H1 (cell line): ENCODE results near the gene THBS1. TPM values are rescaled to one million over a fixed set of nuclear protein-coding genes. Genes with fewer than 3 reads are reported as not detected.

ENCODE experiments used
- CTCF ChIA-PET: fragments of 300-600 bp; sonication (Branson Sonifier 250); formaldehyde crosslinking; loops from one replicate; lab custom pipeline; 2021; ENCODE audit not compliant: partially characterized antibody; lab: Charles Lee
- POLR2A ChIA-PET: fragments of 300-600 bp; sonication (Branson Sonifier 250); formaldehyde crosslinking; loops from one replicate; lab custom pipeline; 2021; ENCODE audit warnings: inconsistent platforms; ENCODE audit not compliant: partially characterized antibody; lab: Charles Lee
- DNase-seq, 2 experiments: peaks; one replicate each; pipeline versions ENCODE4 v3.0.0 to v3.0.0-alpha.2; 2010 to 2022; ENCODE audit warnings: low spot score in 2 of 2, low read depth in 1 of 2, mixed read lengths in 1 of 2
- FAIRE-seq: peaks from 2 replicates; lab custom pipeline; 2011; peaks lifted over from hg19 to GRCh38; lab: Jason Lieb, UNC
- H2AFZ ChIP-seq: 2 replicates; pipeline ENCODE4 v1.8.1; 2012; ENCODE audit warnings: low read length, inconsistent platforms
- H2AK5ac ChIP-seq: 2 replicates; pipeline ENCODE4 v1.6.1; 2013; ENCODE audit warnings: low read depth, low read length
- H2BK120ac ChIP-seq: replicated peaks from 2 replicates; pipeline ENCODE3; 2013; ENCODE audit warnings: low read depth, low read length, inconsistent platforms
- H2BK12ac ChIP-seq: 2 replicates; pipeline ENCODE4 v1.6.1; 2013; ENCODE audit warnings: low read depth, low read length
- H2BK15ac ChIP-seq: 2 replicates; pipeline ENCODE4 v1.6.1; 2013; ENCODE audit warnings: low read length
- H2BK20ac ChIP-seq: 2 replicates; pipeline ENCODE4 v1.6.1; 2013; ENCODE audit warnings: low read length
- H2BK5ac ChIP-seq: 2 replicates; pipeline ENCODE4 v1.6.1; 2013; ENCODE audit warnings: low read depth, low read length
- H3K14ac ChIP-seq: 2 replicates; pipeline ENCODE4 v1.6.1; 2013; ENCODE audit warnings: inconsistent platforms; ENCODE audit not compliant: insufficient read length
- H3K18ac ChIP-seq: 2 replicates; pipeline ENCODE4 v1.6.1; 2013; ENCODE audit warnings: low read length; ENCODE audit errors: extremely low read depth
- H3K23ac ChIP-seq: 2 replicates; pipeline ENCODE4 v1.6.1; 2013; ENCODE audit warnings: inconsistent platforms; ENCODE audit not compliant: insufficient read length
- H3K23me2 ChIP-seq: 2 replicates; pipeline ENCODE4 v1.6.1; 2013; ENCODE audit warnings: low read depth, low read length
- H3K27ac ChIP-seq: 2 replicates; pipeline ENCODE4 v1.6.1; 2011; ENCODE audit warnings: low read depth, low read length, inconsistent platforms
- H3K27me3 ChIP-seq, 4 experiments: replicated peaks in 1 of 4; 1 replicate in 1 of 4; 2 replicates in 3 of 4; pipeline versions ENCODE4 v1.6.1 to v1.8.1; 2011 to 2013; ENCODE audit warnings: low read length in 3 of 4, mild to moderate bottlenecking in 3 of 4, inconsistent platforms in 2 of 4, mixed read lengths in 2 of 4, moderate library complexity in 1 of 4; ENCODE audit not compliant: control insufficient read depth in 3 of 4, insufficient read depth in 3 of 4; ENCODE audit errors: extremely low read depth in 1 of 4
- H3K36me3 ChIP-seq, 4 experiments: 2 replicates each; pipeline versions ENCODE4 v1.6.1 to v1.8.1; 2011 to 2013; ENCODE audit warnings: mild to moderate bottlenecking in 4 of 4, low read length in 3 of 4, moderate library complexity in 2 of 4, control low read depth in 1 of 4, inconsistent platforms in 1 of 4; ENCODE audit not compliant: insufficient read depth in 4 of 4, control insufficient read depth in 2 of 4
- H3K4ac ChIP-seq: replicated peaks from 2 replicates; pipeline ENCODE3; 2013; ENCODE audit warnings: low read length, low read depth, mixed read lengths, inconsistent platforms; ENCODE audit not compliant: insufficient read length
- H3K4me1 ChIP-seq, 4 experiments: replicated peaks in 1 of 4; 1 replicate in 1 of 4; 2 replicates in 3 of 4; pipeline versions ENCODE4 v1.6.1 to v1.8.1; 2011 to 2013; ENCODE audit warnings: low read length in 3 of 4, inconsistent platforms in 2 of 4, mixed read lengths in 1 of 4; ENCODE audit not compliant: insufficient read depth in 4 of 4, control insufficient read depth in 3 of 4
- H3K4me2 ChIP-seq, 2 experiments: 2 replicates each; pipeline versions ENCODE4 v1.6.1 to v1.8.1; 2011 to 2013; ENCODE audit warnings: low read depth in 2 of 2, low read length in 2 of 2, control low read depth in 1 of 2, inconsistent platforms in 1 of 2, mild to moderate bottlenecking in 1 of 2; ENCODE audit not compliant: insufficient read depth in 1 of 2
- H3K4me3 ChIP-seq, 4 experiments: fragments of 200-600, 300-600 bp in 1 of 4; sonication (generic), shearing (Covaris generic), sonication (Bioruptor Twin) in 1 of 4; 2 replicates each; pipeline versions ENCODE4 v1.5.1 to v1.8.1; 2011 to 2016; ENCODE audit warnings: low read length in 4 of 4, low read depth in 3 of 4, control low read depth in 2 of 4, inconsistent platforms in 2 of 4, mild to moderate bottlenecking in 2 of 4, mixed read lengths in 1 of 4, moderate library complexity in 1 of 4; ENCODE audit not compliant: insufficient read depth in 2 of 4; ENCODE audit errors: extremely low read depth in 1 of 4
- H3K56ac ChIP-seq: replicated peaks from 2 replicates; pipeline ENCODE3; 2013; ENCODE audit warnings: low read depth, mild to moderate bottlenecking, mixed read lengths, low read length, inconsistent platforms; ENCODE audit not compliant: insufficient read length
- H3K79me1 ChIP-seq: 2 replicates; pipeline ENCODE4 v1.6.1; 2013; ENCODE audit warnings: low read depth, low read length, control low read depth
- H3K79me2 ChIP-seq, 2 experiments: 2 replicates each; pipeline versions ENCODE4 v1.6.1 to v1.8.1; 2012 to 2013; ENCODE audit warnings: low read length in 2 of 2, mild to moderate bottlenecking in 2 of 2, inconsistent platforms in 1 of 2; ENCODE audit not compliant: insufficient read depth in 2 of 2, control insufficient read depth in 1 of 2
- H3K9ac ChIP-seq, 4 experiments: replicated peaks in 1 of 4; 1 replicate in 1 of 4; 2 replicates in 3 of 4; pipeline versions ENCODE4 v1.6.1 to v1.8.1; 2011 to 2013; ENCODE audit warnings: low read depth in 3 of 4, low read length in 3 of 4, control low read depth in 2 of 4, mild to moderate bottlenecking in 2 of 4, moderate library complexity in 2 of 4, inconsistent platforms in 1 of 4; ENCODE audit errors: extremely low read depth in 1 of 4
- H3K9me3 ChIP-seq, 2 experiments: 2 replicates each; pipeline versions ENCODE4 v1.6.1 to v1.8.1; 2012 to 2013; ENCODE audit warnings: mild to moderate bottlenecking in 2 of 2, moderate library complexity in 2 of 2, control low read depth in 1 of 2, inconsistent platforms in 1 of 2, low read depth in 1 of 2, low read length in 1 of 2, mixed read lengths in 1 of 2; ENCODE audit not compliant: insufficient read depth in 2 of 2
- H4K20me1 ChIP-seq, 2 experiments: replicated peaks in 1 of 2; 2 replicates each; pipeline versions ENCODE3 to v1.8.1; 2011 to 2013; ENCODE audit warnings: inconsistent platforms in 2 of 2, low read length in 2 of 2, mild to moderate bottlenecking in 1 of 2; ENCODE audit not compliant: insufficient read depth in 2 of 2, control insufficient read depth in 1 of 2
- H4K5ac ChIP-seq: 2 replicates; pipeline ENCODE4 v1.6.1; 2013; ENCODE audit warnings: low read length, low read depth, mixed read lengths, inconsistent platforms; ENCODE audit not compliant: insufficient read length
- H4K8ac ChIP-seq: 2 replicates; pipeline ENCODE4 v1.8.0; 2013; ENCODE audit warnings: mild to moderate bottlenecking, moderate library complexity, low read length, inconsistent platforms; ENCODE audit not compliant: insufficient read depth; ENCODE audit errors: extremely low read depth
- H4K91ac ChIP-seq: replicated peaks from 2 replicates; pipeline ENCODE3; 2013; ENCODE audit warnings: low read length, mixed read lengths, inconsistent platforms; ENCODE audit not compliant: insufficient read length
- HDAC2 ChIP-seq, 2 experiments: fragments of 300-600 bp in 1 of 2; sonication (generic) in 1 of 2; IDR thresholded peaks; 2 replicates each; pipeline ENCODE4 v1.6.1; 2011 to 2012; ENCODE audit warnings: low read depth in 2 of 2, low read length in 2 of 2, mild to moderate bottlenecking in 2 of 2, moderate library complexity in 2 of 2, borderline replicate concordance in 1 of 2, inconsistent platforms in 1 of 2
- JUN ChIP-seq: IDR thresholded peaks from 2 replicates; pipeline ENCODE4 v1.6.1; 2011; ENCODE audit warnings: low read depth, mild to moderate bottlenecking, improper control_type of control experiment, low read length
- KDM1A ChIP-seq: fragments of 200-600, 300-600 bp; sonication (generic); IDR thresholded peaks from 2 replicates; pipeline ENCODE4 v1.7.1; 2016; ENCODE audit warnings: mild to moderate bottlenecking, low read length, borderline replicate concordance
- WGBS, 2 experiments: shearing (Covaris generic) in 1 of 2; methylation state at CpG; one replicate each; pipeline versions ENCODE4 v1.1.6 to v1.1.7; 2013 to 2015; ENCODE audit warnings: low lambda C conversion rate in 2 of 2, mixed read lengths in 2 of 2, inconsistent platforms in 1 of 2, low coverage in 1 of 2, missing lambda C conversion rate in 1 of 2; ENCODE audit not compliant: insufficient replicate concordance in 2 of 2, insufficient coverage in 1 of 2, insufficient read length in 1 of 2; ENCODE audit errors: extremely low coverage in 1 of 2, missing lambda C conversion rate in 1 of 2; 5-methylcytosine and 5-hydroxymethylcytosine counted together
- polyA plus RNA-seq, 7 experiments: library from polyadenylated mRNA; depleted of rRNA in 3 of 7; stranded (reverse) in 5 of 7; unstranded in 2 of 7; fragments of >200 nt in 5 of 7; fragments of 200-250 nt in 2 of 7; gene quantifications; 1 replicate in 5 of 7; 2 replicates in 1 of 7; 4 replicates in 1 of 7; pipeline versions ENCODE4 v1.2.1 to v1.2.3, GENCODE V29; 2011 to 2013; ENCODE audit warnings: missing spikeins in 2 of 7, mixed read lengths in 2 of 7
- total RNA-seq: library from RNA; stranded (reverse); fragmentation: NEBNext Ultra II Directional; extraction: Animal tissue kit (Norgen Biotek cat#: 25700); gene quantifications from 2 replicates; pipeline ENCODE4 v1.2.1, GENCODE V29; 2021
- TF ChIP-seq, protein P1 (sequence below): IDR thresholded peaks from 2 replicates; pipeline ENCODE4 v1.6.1; 2011; ENCODE audit warnings: low read depth, mild to moderate bottlenecking, low read length; ENCODE audit not compliant: insufficient read depth

Gene THBS1
- total and polyA plus RNA-seq, 2 of the 8 experiments (the other 6 are each of a cell fraction or from before 2014, with no cell fraction given) = 10.3 to 63.3 TPM

DNA sequence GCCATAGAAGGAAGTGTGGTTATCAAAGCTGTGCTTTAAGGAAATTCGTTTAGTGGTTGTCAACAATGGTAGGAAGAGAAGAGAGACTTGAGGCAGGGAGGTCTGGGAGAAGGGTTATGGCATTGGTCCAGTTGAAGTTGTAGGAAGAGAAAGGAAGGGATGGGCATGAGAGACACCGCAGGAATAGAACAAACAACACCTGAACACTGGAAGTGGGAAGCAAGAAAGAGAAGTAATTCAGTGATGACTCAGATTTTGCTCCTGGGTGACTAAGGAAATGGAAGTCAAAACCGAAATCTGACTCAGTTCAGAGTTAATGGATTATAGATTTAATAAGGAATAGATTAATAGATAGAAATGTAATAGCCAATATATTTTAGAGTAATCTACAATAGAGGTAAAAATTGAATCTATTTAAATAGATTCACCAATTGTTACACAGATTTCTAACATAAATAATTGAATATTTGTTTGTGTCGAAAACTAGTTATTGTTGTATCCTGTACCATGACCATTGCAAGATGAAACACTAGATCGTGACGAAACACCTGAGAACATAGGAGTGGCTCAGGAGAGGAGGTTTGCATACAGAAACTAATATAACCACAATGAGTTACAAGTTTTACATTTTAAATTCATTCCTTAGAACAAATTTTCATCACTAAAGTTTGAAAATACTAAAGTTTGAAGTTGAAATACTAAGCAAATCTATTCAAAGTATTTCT, 36.0 kb downstream of the THBS1 start:
- no peak overlapping the region for H2BK5ac ChIP-seq
- no peak overlapping the region for H2BK20ac ChIP-seq
- H3K9ac ChIP-seq = no peak overlapping the region
- no peaks in the 10 kb centered on the region for H3K79me2 ChIP-seq
- no peaks in the 10 kb centered on the region for H3K23me2 ChIP-seq
- H3K79me1 ChIP-seq = no peaks in the 10 kb centered on the region
- no peak overlapping the region for H4K5ac ChIP-seq
- DNase-seq (no peak), FAIRE-seq (no peak)
- H3K23ac ChIP-seq = no peak overlapping the region
- H3K4me3 ChIP-seq = no peak overlapping the region
- POLR2A ChIA-PET = interaction anchor here (0.7 kb wide), 1 partner anchor 48 kb away, joined by 3 read pairs; no protein-coding TSS in a partner anchor
- H3K36me3 ChIP-seq = no peaks in the 10 kb centered on the region
- no peak overlapping the region for H3K18ac ChIP-seq
- no peak overlapping the region for H2BK12ac ChIP-seq
- no peaks in the 10 kb centered on the region for H3K4me1 ChIP-seq
- no peak overlapping the region for H3K56ac ChIP-seq
- H4K91ac ChIP-seq = no peak overlapping the region
- no peaks in the 10 kb centered on the region for H3K27me3 ChIP-seq
- H3K27ac ChIP-seq = no peak overlapping the region
- H3K9me3 ChIP-seq = no peaks in the 10 kb centered on the region
- H2AFZ ChIP-seq = no peak overlapping the region
- no peak overlapping the region for H3K4me2 ChIP-seq
- no peak overlapping the region for H2AK5ac ChIP-seq
- CTCF ChIA-PET = interaction anchor here (1.1 kb wide), 1 partner anchor 120 kb away, joined by 3 read pairs; no protein-coding TSS in a partner anchor
- no peak overlapping the region for H3K4ac ChIP-seq
- no peak overlapping the region for H4K8ac ChIP-seq
- H2BK120ac ChIP-seq = no peak overlapping the region
- 90% methylated on average over 6 of the region's 6 CpGs; no CpG with 5 or more reads in 1 of the 2 experiments for WGBS, 2 experiments
- H4K20me1 ChIP-seq = no peaks in the 10 kb centered on the region
- H2BK15ac ChIP-seq = no peak overlapping the region
- H3K14ac ChIP-seq = no peak overlapping the region
- TF ChIP-seq KDM1A (no peak), HDAC2 (IDR thresholded peaks at IDR 0.05; ENCODE audit: borderline replicate concordance in 1 of 2, low read depth in 2 of 2, low read length in 2 of 2) (no peak), JUN (no peak)
- TF ChIP-seq, protein P1, sequence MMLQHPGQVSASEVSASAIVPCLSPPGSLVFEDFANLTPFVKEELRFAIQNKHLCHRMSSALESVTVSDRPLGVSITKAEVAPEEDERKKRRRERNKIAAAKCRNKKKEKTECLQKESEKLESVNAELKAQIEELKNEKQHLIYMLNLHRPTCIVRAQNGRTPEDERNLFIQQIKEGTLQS = no peak
